ENCODE results near the gene PAX8. TPM values are rescaled to one million over a fixed set of nuclear protein-coding genes. Genes with fewer than 3 reads are reported as not detected.

Gene PAX8
- total RNA-seq, 1 donor: 0.09 TPM

DNA sequence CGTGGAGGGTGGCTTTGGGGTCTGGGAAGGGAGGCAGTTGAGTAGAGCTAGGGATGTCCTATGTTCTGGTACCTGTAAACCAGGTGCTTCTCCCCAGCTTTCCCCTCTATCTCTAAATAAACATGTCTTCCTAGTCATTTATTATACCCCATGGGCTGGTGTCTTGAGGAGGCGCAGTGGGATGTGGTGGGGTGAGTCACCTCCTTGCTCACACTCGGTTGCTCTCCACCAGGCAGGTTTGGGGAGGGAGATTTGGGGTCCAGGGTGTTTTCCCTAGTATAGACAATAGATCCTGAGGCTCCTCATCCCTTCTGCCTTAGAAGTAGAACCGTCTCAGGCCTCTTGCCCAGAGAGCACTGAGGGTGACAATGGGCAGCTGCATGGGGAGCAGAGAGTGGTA lies 99.8 kb downstream of the PAX8 start:
- no peak overlapping the region for H3K4me3 ChIP-seq (ENCODE audit: low read depth, low read length)
- TF ChIP-seq, protein P1, sequence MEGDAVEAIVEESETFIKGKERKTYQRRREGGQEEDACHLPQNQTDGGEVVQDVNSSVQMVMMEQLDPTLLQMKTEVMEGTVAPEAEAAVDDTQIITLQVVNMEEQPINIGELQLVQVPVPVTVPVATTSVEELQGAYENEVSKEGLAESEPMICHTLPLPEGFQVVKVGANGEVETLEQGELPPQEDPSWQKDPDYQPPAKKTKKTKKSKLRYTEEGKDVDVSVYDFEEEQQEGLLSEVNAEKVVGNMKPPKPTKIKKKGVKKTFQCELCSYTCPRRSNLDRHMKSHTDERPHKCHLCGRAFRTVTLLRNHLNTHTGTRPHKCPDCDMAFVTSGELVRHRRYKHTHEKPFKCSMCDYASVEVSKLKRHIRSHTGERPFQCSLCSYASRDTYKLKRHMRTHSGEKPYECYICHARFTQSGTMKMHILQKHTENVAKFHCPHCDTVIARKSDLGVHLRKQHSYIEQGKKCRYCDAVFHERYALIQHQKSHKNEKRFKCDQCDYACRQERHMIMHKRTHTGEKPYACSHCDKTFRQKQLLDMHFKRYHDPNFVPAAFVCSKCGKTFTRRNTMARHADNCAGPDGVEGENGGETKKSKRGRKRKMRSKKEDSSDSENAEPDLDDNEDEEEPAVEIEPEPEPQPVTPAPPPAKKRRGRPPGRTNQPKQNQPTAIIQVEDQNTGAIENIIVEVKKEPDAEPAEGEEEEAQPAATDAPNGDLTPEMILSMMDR (IDR thresholded peaks at IDR 0.05; ENCODE audit: insufficient read depth, low read length): no peak
- no peak for DNase-seq (ENCODE audit: low read depth)

DNA sequence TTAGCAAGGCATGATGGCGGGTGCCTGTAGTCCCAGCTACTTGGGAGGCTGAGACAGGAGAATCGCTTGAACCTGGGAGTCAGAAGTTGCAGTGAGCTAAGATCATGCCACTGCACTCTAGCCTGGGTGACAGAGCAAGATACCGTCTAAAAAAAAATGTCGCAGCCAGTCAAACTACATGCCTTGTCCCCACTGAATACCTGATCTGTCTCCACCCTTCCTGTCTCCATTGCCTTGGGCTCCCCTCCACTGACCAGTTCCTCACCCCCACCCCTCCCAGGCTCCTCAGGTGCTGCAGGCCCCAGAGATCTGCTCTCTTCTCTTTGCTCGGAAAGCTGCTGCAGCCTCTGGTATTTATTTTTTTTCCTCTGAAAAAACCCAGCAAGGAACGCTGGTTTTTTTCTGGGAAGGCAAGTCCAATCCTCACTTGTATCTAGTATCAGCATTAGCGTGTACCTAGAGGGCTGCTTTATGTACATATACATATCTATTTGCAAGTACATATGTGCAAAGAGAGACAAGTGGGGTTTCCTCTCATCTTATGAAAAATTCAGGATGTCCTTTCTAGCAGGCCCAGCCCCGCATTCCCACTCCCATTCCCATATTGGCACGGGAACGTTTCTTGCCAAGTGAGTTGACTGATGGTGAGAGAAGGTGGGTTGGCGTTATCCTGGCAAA lies 100.5 kb downstream of the PAX8 start:
- DNase-seq (ENCODE audit: low read depth): no peak
- no peak overlapping the region for H3K4me3 ChIP-seq (ENCODE audit: low read depth, low read length)
- TF ChIP-seq, protein P1 (IDR thresholded peaks at IDR 0.05; ENCODE audit: insufficient read depth, low read length): no peak

DNA sequence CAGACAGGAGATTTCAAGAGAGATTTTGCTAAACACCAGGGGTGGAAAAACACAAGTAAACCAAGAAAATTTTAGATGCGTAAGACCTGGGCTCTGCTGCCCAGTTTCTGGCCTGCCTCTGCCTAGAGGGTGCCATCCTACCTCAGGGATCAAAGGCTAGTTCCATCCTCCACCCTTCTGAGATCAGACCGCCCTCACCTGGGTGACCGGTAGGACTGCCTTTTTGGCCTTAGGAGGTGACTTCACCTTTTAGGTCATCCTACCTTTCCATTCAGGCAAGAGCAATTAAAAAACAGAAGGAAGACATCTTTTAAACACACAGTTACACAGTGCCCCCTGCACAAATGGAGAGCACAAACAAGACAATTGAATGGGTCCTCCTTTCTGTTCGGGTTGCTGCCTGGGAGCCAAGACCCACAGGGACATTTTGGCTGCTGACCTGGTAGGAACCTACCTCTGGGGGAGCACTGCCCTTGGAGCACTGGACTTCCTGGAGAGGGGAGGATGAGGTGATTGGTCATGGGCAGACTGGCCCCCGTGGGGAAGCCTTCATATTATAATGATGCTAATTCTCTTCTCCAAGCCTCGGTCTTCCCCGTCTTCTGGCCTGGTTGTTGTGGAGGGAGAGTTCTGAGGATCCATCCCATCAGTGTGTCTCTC lies 101.9 kb downstream of the PAX8 start:
- TF ChIP-seq, protein P1 (IDR thresholded peaks at IDR 0.05; ENCODE audit: insufficient read depth, low read length): no peak
- H3K4me3 ChIP-seq (ENCODE audit: low read depth, low read length): no peak overlapping the region
- no peak for DNase-seq (ENCODE audit: low read depth)

GRCh38 chr2:113175736-113176695 lies 102.7 kb downstream of the PAX8 start:
- no peak overlapping the region for H3K4me3 ChIP-seq (ENCODE audit: low read depth, low read length)
- TF ChIP-seq, protein P1 (IDR thresholded peaks at IDR 0.05; ENCODE audit: insufficient read depth, low read length): no peak
- DNase-seq (ENCODE audit: low read depth): no peak

DNA sequence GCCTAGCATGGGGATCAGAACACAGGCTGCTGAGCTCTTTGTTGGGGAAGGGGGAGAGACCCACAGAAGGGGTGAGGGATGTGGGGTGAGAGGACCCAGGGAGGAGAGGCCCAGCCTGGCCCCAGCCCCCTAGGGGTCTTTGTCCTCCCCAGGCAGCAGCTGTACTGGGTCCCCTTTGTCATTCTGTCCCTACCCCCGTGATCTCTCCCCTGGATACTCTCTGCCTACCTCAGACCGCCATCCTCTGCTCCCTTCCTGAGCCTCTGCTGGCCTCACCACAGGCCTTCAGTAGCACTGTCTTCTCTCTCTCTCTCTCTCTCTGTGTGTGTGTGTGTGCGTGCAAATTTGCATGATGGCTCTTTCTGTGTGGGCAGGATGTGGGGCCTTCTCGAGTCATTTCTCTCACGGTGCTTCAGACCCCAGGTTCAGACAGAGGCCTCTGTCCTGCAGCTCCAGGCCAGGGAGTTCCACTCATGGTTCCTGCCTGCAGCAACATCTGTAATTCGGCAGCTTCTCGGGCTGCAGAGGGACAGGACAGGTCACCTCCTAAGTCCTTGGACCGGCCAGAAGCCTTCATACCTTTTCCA lies 103.6 kb downstream of the PAX8 start:
- no peak for DNase-seq (ENCODE audit: low read depth)
- no peak overlapping the region for H3K4me3 ChIP-seq (ENCODE audit: low read depth, low read length)
- TF ChIP-seq, protein P1 (IDR thresholded peaks at IDR 0.05; ENCODE audit: insufficient read depth, low read length): no peak

DNA sequence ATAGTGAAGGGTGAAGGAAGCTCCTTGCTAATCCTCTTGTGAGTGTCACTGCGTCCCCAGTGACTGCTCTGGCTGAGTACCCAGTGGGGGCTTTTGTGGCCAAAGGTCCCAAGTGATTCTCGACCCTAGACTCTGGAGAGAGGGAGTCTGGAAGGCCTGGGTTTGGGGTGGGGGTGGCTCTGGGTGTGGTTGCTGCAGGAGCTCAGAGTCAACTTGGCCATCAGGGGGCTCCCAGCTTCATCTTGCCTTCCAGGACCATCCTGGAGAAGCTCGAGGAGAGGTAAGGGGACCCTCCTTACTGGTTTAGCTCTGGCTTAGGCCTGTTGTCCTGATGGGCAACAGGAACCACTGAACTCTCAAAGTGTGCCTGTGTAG lies 104.4 kb downstream of the PAX8 start:
- H3K4me3 ChIP-seq (ENCODE audit: low read depth, low read length): no peak overlapping the region
- TF ChIP-seq, protein P1 (IDR thresholded peaks at IDR 0.05; ENCODE audit: insufficient read depth, low read length): no peak

More for the DNA sequence above, 104.4 kb downstream of the PAX8 start:
- DNase-seq (ENCODE audit: low read depth): no peak

All from fibroblast of the aortic adventitia (primary cell).